ENCODE data around the gene NFATC3.

DNA sequence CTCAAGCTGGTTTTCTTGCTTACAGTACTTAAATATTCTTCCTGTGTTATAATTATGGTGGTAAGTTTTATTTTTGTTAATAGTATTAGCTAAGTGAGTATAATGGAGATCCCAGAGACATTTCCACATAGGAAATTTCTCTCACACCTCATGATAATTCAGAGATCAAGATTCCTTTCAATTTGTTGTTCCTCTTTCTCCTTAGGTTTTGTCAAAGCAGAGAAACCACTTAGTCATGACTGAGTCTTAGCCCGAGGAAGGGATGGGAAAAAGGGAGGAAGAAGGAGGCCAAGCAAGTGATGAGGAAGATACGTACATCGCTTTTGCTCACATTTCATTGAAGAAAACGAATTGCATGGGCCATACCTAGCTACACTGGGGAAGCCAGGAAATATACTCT lies 132.3 kb downstream of the NFATC3 start:
- TF ChIP-seq POLR2A (IDR thresholded peaks at IDR 0.05; ENCODE audit: low read depth, low read length) (no peak), POLR2AphosphoS5 (IDR thresholded peaks at IDR 0.05; ENCODE audit: low read depth, low read length) (no peak), TAF1 (IDR thresholded peaks at IDR 0.05; ENCODE audit: borderline replicate concordance, low read depth, low read length) (no peak)
